Psoas muscle (tissue), 8 donors: Measurements from ENCODE around the gene TMEM60. TPM values are rescaled to one million over a fixed set of nuclear protein-coding genes. Genes with fewer than 3 reads are reported as not detected.

Experiments used
- ATAC-seq, 4 donors: fragments of 200-7000 bp; cut with Tn5 transposase; one replicate each; pipeline ENCODE4 v1.9.1; 2020; ENCODE audit warnings: moderate library complexity in 3 of 4, mild to moderate bottlenecking in 2 of 4
- DNase-seq, 2 donors: peaks; one replicate each; pipeline ENCODE4 v3.0.0-alpha.2; 2020
- H3K27ac ChIP-seq: fragments of 200-600 bp; one replicate; pipeline ENCODE4 v1.8.0; 2022
- H3K27me3 ChIP-seq, 3 donors: fragments of 200-600 bp in 1 of 3; one replicate each; pipeline versions ENCODE4 v1.6.1 to v1.8.0; 2013 to 2022; ENCODE audit warnings: low read length in 2 of 3, mild to moderate bottlenecking in 2 of 3, moderate library complexity in 1 of 3; ENCODE audit not compliant: insufficient read depth in 3 of 3
- H3K36me3 ChIP-seq, 2 donors: fragments of 200-600 bp in 1 of 2; one replicate each; pipeline versions ENCODE4 v1.6.1 to v1.8.0; 2013 to 2022; ENCODE audit warnings: low read depth in 1 of 2, mild to moderate bottlenecking in 1 of 2, moderate library complexity in 1 of 2; ENCODE audit not compliant: insufficient read depth in 1 of 2
- H3K4me1 ChIP-seq: fragments of 200-600 bp; one replicate; pipeline ENCODE4 v1.8.0; 2022
- H3K4me3 ChIP-seq: fragments of 200-600 bp; one replicate; pipeline ENCODE4 v1.8.0; 2022; ENCODE audit warnings: mild to moderate bottlenecking
- H3K9me3 ChIP-seq: fragments of 200-600 bp; one replicate; pipeline ENCODE4 v1.8.0; 2022
- CTCF ChIP-seq: fragments of 200-600 bp; IDR thresholded peaks from one replicate; pipeline ENCODE4 v1.8.0; 2022; ENCODE audit warnings: antibody characterized with exemption
- WGBS, 3 donors: extraction: QIAGEN DNeasy Blood & Tissue Kit; methylation state at CpG; one replicate each; pipeline versions ENCODE4 v1.1.6 to v1.1.7; 2013; 5-methylcytosine and 5-hydroxymethylcytosine counted together
- intact Hi-C, 2 donors: fragments of 100-400 bp; cut with DNase I; formaldehyde crosslinking; loops; one replicate each; pipeline versions ENCODE4 v1.11.0 to v1.14.2; 2022
- polyA plus RNA-seq, 3 donors: library from polyadenylated mRNA; stranded (reverse); fragments of 200-250 nt; gene quantifications; one replicate each; pipeline ENCODE4 v1.2.3, GENCODE V29; 2013
- total RNA-seq, 4 donors: library from RNA; stranded (reverse); fragmentation: NEBNext Ultra II Directional in 2 of 4; extraction: Animal tissue kit (Norgen Biotek cat#: 25700) in 2 of 4; gene quantifications; one replicate each; pipeline versions ENCODE4 v1.2.1 to v1.2.4, GENCODE V29; 2021 to 2023
- donor health status: healthy with polysubstance abuse.
- donor health status: DM: no; HTN: no; CAD: no; lungs with moderate emphysema.
- donor health status: Bipolar disorder and iron deficiency.
- donor health status: healthy.
- donor health status: DM: yes; HTN: yes; CAD: no.
- donor health status: DM: no; HTN: no; CAD: no.
- donor health status: DM: no; HTN: no; CAD: no.
- donor health status: DM: yes; HTN: yes; CAD: no.

TMEM60 gene
- total and polyA plus RNA-seq, 7 donors, result 7.7 to 39.3 (median 13.8) TPM

GRCh38 chr7:77820967-77821366 is 22.7 kb upstream of the TMEM60 start:
- WGBS, 3 donors, result 98 to 100% (median 98%) methylated on average over 2 of the region's 2 CpGs

DNA sequence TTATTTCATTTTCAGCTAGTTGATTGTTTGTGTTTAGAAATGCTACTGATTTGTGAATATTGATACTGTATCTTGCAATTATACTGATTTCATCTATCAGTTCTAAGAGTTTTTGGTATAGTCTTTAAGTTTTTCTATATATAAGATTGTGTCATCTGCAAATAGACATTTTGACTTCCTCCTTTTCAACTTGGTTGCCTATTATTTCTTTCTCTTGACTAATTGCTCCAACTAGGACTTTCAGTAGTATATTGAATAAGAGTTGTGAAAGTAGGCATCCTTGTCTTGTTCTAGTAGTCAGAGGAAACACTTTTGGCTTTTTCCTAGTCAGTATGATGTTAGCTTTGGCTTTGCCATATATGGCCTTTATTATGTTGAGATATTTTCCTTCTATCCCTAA is 20.8 kb upstream of the TMEM60 start:
- no peak overlapping the region for H3K27ac ChIP-seq
- peaks cover 0 to 7% of the 10 kb centered on the region in 2 donors for H3K36me3 ChIP-seq
- H3K27me3 ChIP-seq, result no peaks in the 10 kb centered on the region
- H3K9me3 ChIP-seq, result peaks cover 13% of the 10 kb centered on the region
- no peak for ATAC-seq
- DNase-seq, result no peak
- TF ChIP-seq CTCF, result no peak
- intact Hi-C loops, result no loop called here
- H3K4me3 ChIP-seq, result no peak overlapping the region
- peaks cover 7% of the 10 kb centered on the region for H3K4me1 ChIP-seq

More at GRCh38 chr7:77820967-77821366, 22.7 kb upstream of the TMEM60 start:
- DNase-seq, result no peak
- Histone ChIP-seq H3K9me3 (peaks cover 13% of the 10 kb centered on the region), H3K4me3 (no peak overlapping the region), H3K4me1 (peaks cover 7% of the 10 kb centered on the region), H3K27me3 (no peaks in the 10 kb centered on the region), H3K36me3 (peaks cover 0 to 7% of the 10 kb centered on the region in 2 donors), H3K27ac (no peak overlapping the region)
- intact Hi-C loops, result no loop called here
- TF ChIP-seq CTCF, result no peak
- no peak for ATAC-seq

DNA sequence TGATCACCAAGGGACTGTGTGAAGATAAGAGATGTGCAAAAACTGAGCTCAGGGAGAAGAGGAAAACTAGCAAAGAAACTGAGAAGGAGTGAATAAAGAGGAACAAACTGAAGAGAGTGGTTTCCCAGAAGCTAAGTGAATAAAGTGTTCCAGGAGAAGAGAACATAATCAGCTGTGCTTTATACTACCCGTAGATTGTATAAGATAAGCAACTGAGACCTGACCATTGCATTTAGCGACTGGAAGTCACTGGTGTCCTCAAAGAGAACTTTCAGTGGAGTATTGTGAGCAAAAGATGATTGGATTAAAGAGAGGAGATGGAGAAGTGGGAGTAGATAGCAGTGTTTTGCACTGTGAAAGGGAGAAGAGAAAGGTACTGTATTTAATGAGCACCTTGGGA is 14.9 kb upstream of the TMEM60 start:
- Histone ChIP-seq H3K27ac (peak overlapping the region; percentile 78), H3K4me3 (no peak overlapping the region), H3K4me1 (peaks cover 25% of the 10 kb centered on the region), H3K9me3 (no peaks in the 10 kb centered on the region), H3K27me3 (no peaks in the 10 kb centered on the region), H3K36me3 (peaks cover 0 to 7% of the 10 kb centered on the region in 2 donors)
- TF ChIP-seq CTCF, result no peak
- 91 to 98% (median 93%) methylated on average over 2 of the region's 2 CpGs for WGBS, 3 donors
- intact Hi-C loops, result no loop called here
- ATAC-seq (peak in 1 of 4 donors; percentile 17), DNase-seq (no peak)

GRCh38 chr7:77812290-77812685 is 14.1 kb upstream of the TMEM60 start:
- DNase-seq (no peak), ATAC-seq (peak; percentile 82 to 94 (median 87))
- Histone ChIP-seq H3K27ac (peak overlapping the region; percentile 78), H3K36me3 (peaks cover 0 to 7% of the 10 kb centered on the region in 2 donors), H3K4me3 (no peak overlapping the region), H3K27me3 (no peaks in the 10 kb centered on the region), H3K9me3 (no peaks in the 10 kb centered on the region), H3K4me1 (peaks cover 25% of the 10 kb centered on the region)
- intact Hi-C loops, result no loop called here
- WGBS, 3 donors, result 100% methylated on average over 1 of the region's 1 CpG; no CpG with 5 or more reads in 2 of the 3 donors
- TF ChIP-seq CTCF, result no peak
